ENCODE data around the gene MMP14. TPM values are rescaled to one million over a fixed set of nuclear protein-coding genes. Genes with fewer than 3 reads are reported as not detected.

The MMP14 gene
- total and polyA plus RNA-seq, 9 of the 15 experiments (the other 6 are each of a cell fraction or from before 2014, with no cell fraction given): 0.36 to 5.8 (median 1.3) TPM; not detected in 2

DNA sequence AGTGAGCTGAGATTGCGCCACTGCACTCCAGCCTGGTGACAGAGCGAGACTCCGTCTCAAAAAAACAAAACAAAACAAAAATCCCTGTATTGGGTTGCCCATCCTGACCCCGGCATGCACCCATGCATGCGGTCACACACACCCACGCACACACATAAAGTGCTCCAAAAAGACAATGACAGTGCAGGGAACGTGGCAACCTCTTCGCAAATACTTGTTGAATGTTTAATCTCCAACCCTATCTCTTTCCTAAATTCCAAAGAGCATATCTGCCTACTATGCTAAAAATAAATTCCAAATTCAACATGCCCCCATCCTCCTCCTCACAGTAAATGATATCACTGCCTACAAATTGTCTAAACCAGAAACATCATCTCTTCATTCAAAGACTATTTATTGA, 34.7 kb upstream of the MMP14 start:
- TF ChIP-seq CEBPB (tag; IDR thresholded peaks at IDR 0.05) (0 out of 2 replicates have a peak, but pooled peaks have one; percentile 2), CBFB (CRISPR knock-in tag; IDR thresholded peaks at IDR 0.05) (no peak), EGR1 (conservative IDR thresholded peaks at IDR 0.05) (peak; percentile 61), ZNF316 (IDR thresholded peaks at IDR 0.05) (peak; percentile 24; the same call in 1 of the 2 replicates)
- no peaks in the 10 kb centered on the region for H3K36me3 ChIP-seq (ENCODE audit: control insufficient read depth, insufficient read depth, low read length)
- no peak overlapping the region for H3K4me2 ChIP-seq (ENCODE audit: insufficient read depth, low read length)
- H3K9ac ChIP-seq (ENCODE audit: insufficient read depth in 1 of 2, low read depth in 2 of 2, low read length in 2 of 2): no peak overlapping the region
- ChIA-PET POLR2A (interaction anchor here (1.3 kb wide), 1 partner anchor 10 kb away, joined by 5 read pairs; no protein-coding TSS in a partner anchor), CTCF (ENCODE audit: low intra/inter-chr PET ratio) (no interaction called here)
- H3K9me3 ChIP-seq (replicated peaks; ENCODE audit: control insufficient read depth, insufficient read depth, low read depth, low read length): no peaks in the 10 kb centered on the region
- ATAC-seq: no peak
- no peaks in the 10 kb centered on the region for H3K79me2 ChIP-seq (ENCODE audit: control insufficient read depth, insufficient read depth, low read length)
- H3K27me3 ChIP-seq (ENCODE audit: control insufficient read depth in 2 of 2, insufficient read depth in 2 of 2, low read length in 2 of 2): peaks cover 0 to 9% of the 10 kb centered on the region in 2 experiments; a peak in 2 of 5 replicates
- in situ Hi-C loops (cut with MboI) (no loop called here), intact Hi-C loops (cut with micrococcal nuclease) (no loop called here)
- no peak overlapping the region for H3K27ac ChIP-seq (ENCODE audit: extremely low read depth, low read depth, low read length)
- no peaks in the 10 kb centered on the region for H4K20me1 ChIP-seq (replicated peaks; ENCODE audit: control insufficient read depth, insufficient read depth, low read length)
- H3K4me1 ChIP-seq (replicated peaks in 1 of 2; ENCODE audit: control insufficient read depth in 2 of 2, insufficient read depth in 2 of 2, low read length in 2 of 2): peaks cover 7 to 11% of the 10 kb centered on the region in 2 experiments; a peak in 4 of 5 replicates
- DNase-seq (ENCODE audit: extremely low read depth in 1 of 4, low spot score in 3 of 4): no peak
- H3K4me3 ChIP-seq: no peak overlapping the region
- FAIRE-seq: no peak
- H2AFZ ChIP-seq (ENCODE audit: low read depth, low read length): no peak overlapping the region
- 21% methylated on average over 8 of the region's 8 CpGs for WGBS (ENCODE audit: insufficient coverage, low coverage, missing lambda C conversion rate)
- H3K9me1 ChIP-seq (ENCODE audit: control insufficient read depth, insufficient read depth, low read length): no peaks in the 10 kb centered on the region
- no TSS peak for BruUV-seq (replicated peaks)

DNA sequence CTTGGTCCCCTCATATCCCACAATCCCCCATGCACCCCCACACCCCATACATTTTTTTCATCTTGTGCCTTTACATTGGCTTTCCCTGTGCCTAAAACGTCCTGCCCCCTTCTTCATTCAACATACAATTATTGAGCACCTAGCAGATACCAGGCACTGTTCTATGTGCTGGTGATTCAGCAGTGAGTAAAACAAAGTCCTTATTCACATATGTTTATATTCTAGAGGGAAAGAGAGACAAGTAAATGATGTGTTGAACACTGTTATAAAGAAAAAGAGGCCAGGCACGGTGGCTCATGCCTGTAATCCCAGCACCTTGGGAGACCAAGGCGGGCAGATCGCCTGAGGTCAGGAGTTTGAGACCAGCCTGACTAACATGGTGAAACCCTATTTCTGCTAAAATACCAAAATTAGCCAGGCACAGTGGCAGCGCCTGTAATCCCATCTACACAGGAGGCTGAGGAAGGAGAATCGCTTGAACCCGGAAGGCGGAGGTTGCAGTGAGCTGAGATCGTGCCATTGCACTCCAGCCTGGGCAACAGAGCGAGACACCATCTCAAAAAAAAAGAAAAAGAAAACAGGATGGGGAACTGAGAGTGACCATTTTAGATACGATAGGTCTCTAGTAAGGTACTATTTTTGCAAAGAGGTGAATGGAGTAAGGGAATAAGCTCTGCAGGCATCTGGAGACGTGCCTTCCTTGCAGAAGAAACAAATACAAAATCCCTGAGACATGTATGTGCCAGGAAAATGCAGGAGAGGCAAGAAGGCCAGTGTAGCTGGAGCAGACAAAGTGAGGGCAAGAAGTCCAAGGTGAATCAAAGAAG, 33.3 kb upstream of the MMP14 start:
- in situ Hi-C loops (cut with MboI): no loop called here
- Histone ChIP-seq H3K36me3 (ENCODE audit: control insufficient read depth, insufficient read depth, low read length) (no peaks in the 10 kb centered on the region), H3K9me3 (replicated peaks; ENCODE audit: control insufficient read depth, insufficient read depth, low read depth, low read length) (no peaks in the 10 kb centered on the region)

More for the DNA sequence above, 33.3 kb upstream of the MMP14 start:
- no peak for FAIRE-seq
- no peak overlapping the region for H2AFZ ChIP-seq (ENCODE audit: low read depth, low read length)
- TF ChIP-seq CHCHD3 (CRISPR knock-in tag; IDR thresholded peaks at IDR 0.05) (no peak), SAP30 (IDR thresholded peaks at IDR 0.05; ENCODE audit: borderline replicate concordance, insufficient read depth, low read depth, low read length, poor library complexity, severe bottlenecking) (no peak)
- TF ChIP-seq, protein P1, sequence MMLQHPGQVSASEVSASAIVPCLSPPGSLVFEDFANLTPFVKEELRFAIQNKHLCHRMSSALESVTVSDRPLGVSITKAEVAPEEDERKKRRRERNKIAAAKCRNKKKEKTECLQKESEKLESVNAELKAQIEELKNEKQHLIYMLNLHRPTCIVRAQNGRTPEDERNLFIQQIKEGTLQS (IDR thresholded peaks at IDR 0.05): no peak
- TF ChIP-seq, protein P1 (CRISPR knock-in tag; conservative IDR thresholded peaks at IDR 0.05): no peak
- intact Hi-C loops (cut with micrococcal nuclease): no loop called here
- no peak overlapping the region for H3K9ac ChIP-seq (ENCODE audit: insufficient read depth in 1 of 2, low read depth in 2 of 2, low read length in 2 of 2)
- CTCF ChIA-PET (ENCODE audit: low intra/inter-chr PET ratio): no interaction called here
- DNase-seq (ENCODE audit: extremely low read depth in 1 of 4, low spot score in 3 of 4): no peak
- H4K20me1 ChIP-seq (replicated peaks; ENCODE audit: control insufficient read depth, insufficient read depth, low read length): no peaks in the 10 kb centered on the region
- no peaks in the 10 kb centered on the region; a peak in 1 of 5 replicates for H3K4me1 ChIP-seq (replicated peaks in 1 of 2; ENCODE audit: control insufficient read depth in 2 of 2, insufficient read depth in 2 of 2, low read length in 2 of 2)
- ATAC-seq: no peak
- H3K9me1 ChIP-seq (ENCODE audit: control insufficient read depth, insufficient read depth, low read length): no peaks in the 10 kb centered on the region
- no peak overlapping the region for H3K4me2 ChIP-seq (ENCODE audit: insufficient read depth, low read length)
- WGBS (ENCODE audit: insufficient coverage, low coverage, missing lambda C conversion rate): 12% methylated on average over 9 of the region's 12 CpGs
- no TSS peak for BruUV-seq (replicated peaks)
- POLR2A ChIA-PET: interaction anchor here (1.3 to 1.5 kb wide), 2 partner anchors 12 to 13 kb away, joined by 3 to 5 read pairs; no protein-coding TSS in a partner anchor
- peaks cover 0 to 9% of the 10 kb centered on the region in 2 experiments; a peak in 2 of 5 replicates for H3K27me3 ChIP-seq (ENCODE audit: control insufficient read depth in 2 of 2, insufficient read depth in 2 of 2, low read length in 2 of 2)
- H3K27ac ChIP-seq (ENCODE audit: extremely low read depth, low read depth, low read length): no peak overlapping the region
- no peaks in the 10 kb centered on the region for H3K79me2 ChIP-seq (ENCODE audit: control insufficient read depth, insufficient read depth, low read length)
- no peak overlapping the region for H3K4me3 ChIP-seq

Measured in K562 (cell line).